HG02973 (cell line): Measurements from ENCODE around the gene ANKRD11.

Experiments
- ATAC-seq: cut with Tn5 transposase; IDR thresholded peaks from one replicate; pipeline ENCODE4 v1.9.1; 2021; ENCODE audit warnings: moderate library complexity; ENCODE audit not compliant: unreplicated experiment

ANKRD11 gene

GRCh38 chr16:89490439-89491237 is at the start of gene ANKRD11:
Gene ANKRD11, minus strand, starts transcription at chr16:89490561. Its CDS starts 173,542 bp downstream, at chr16:89317019.
- peak; percentile 72 for ATAC-seq

- ATAC-seq = no peak
Observed at GRCh38 chr16:89538286-89538685, 47.9 kb upstream of the ANKRD11 start.

- no peak for ATAC-seq
Observed at GRCh38 chr16:89537549-89537925, 47.2 kb upstream of the ANKRD11 start.

- no peak for ATAC-seq
Observed at GRCh38 chr16:89536886-89537548, 46.7 kb upstream of the ANKRD11 start.

GRCh38 chr16:89536371-89536770 is 46.0 kb upstream of the ANKRD11 start:
- no peak for ATAC-seq

GRCh38 chr16:89534252-89534756 is 43.9 kb upstream of the ANKRD11 start:
- no peak for ATAC-seq

- ATAC-seq = no peak
Observed at GRCh38 chr16:89531821-89532526, 41.6 kb upstream of the ANKRD11 start.

GRCh38 chr16:89530401-89531381 is 40.3 kb upstream of the ANKRD11 start:
- no peak for ATAC-seq

- ATAC-seq = no peak
Observed at GRCh38 chr16:89529097-89529496, 38.7 kb upstream of the ANKRD11 start.

GRCh38 chr16:89525146-89525913 is 35.0 kb upstream of the ANKRD11 start:
- ATAC-seq = no peak

GRCh38 chr16:89523680-89524344 is 33.5 kb upstream of the ANKRD11 start:
- ATAC-seq = no peak

GRCh38 chr16:89522287-89522686 is 31.9 kb upstream of the ANKRD11 start:
- ATAC-seq = no peak

- ATAC-seq = no peak
Observed at GRCh38 chr16:89519881-89520280, 29.5 kb upstream of the ANKRD11 start.

- no peak for ATAC-seq
Observed at GRCh38 chr16:89517128-89517527, 26.8 kb upstream of the ANKRD11 start.

- no peak for ATAC-seq
Observed at GRCh38 chr16:89512453-89512852, 22.1 kb upstream of the ANKRD11 start.

- ATAC-seq = no peak
Observed at GRCh38 chr16:89511374-89511773, 21.0 kb upstream of the ANKRD11 start.

- ATAC-seq = no peak
Observed at GRCh38 chr16:89510526-89510925, 20.2 kb upstream of the ANKRD11 start.

GRCh38 chr16:89507834-89508590 is 17.7 kb upstream of the ANKRD11 start, which contains the start of gene SPG7:
Gene SPG7, plus strand, starts transcription at chr16:89508403. Its CDS starts 15 bp downstream, at chr16:89508418.
- peak; percentile 64 for ATAC-seq
